ENCODE measurements around the gene PPP2R5E.

DNA sequence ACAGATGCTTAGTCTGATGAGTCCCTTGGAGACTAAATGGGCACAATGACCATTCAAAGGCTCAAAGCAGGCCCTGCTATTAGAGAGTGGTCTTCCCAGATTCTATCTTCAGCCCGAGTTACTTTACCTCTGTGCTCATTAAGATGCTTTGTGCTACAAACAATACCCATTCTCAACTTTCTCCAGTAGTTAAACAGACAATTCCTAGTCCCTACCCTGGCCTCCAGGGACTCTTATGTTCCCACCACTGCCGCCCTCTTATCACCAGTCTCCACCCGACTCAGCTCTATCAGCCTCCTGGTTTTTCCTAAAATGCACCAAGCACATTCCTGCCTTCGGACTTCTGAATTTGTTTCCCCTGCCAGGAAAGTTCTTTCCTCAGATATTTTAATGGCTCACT is 198.8 kb downstream of the PPP2R5E start:
- no peak for TF ChIP-seq EZH2 (IDR thresholded peaks at IDR 0.05; ENCODE audit: borderline replicate concordance, low read depth, low read length, severe bottlenecking)
- TF ChIP-seq JUN (IDR thresholded peaks at IDR 0.05; ENCODE audit: borderline replicate concordance, insufficient read depth, insufficient read length, low read depth), result no peak

Data from endothelial cell of umbilical vein (primary cell).